Spleen (tissue), 11 donors: ENCODE results near the gene USP6. TPM values are rescaled to one million over a fixed set of nuclear protein-coding genes. Genes with fewer than 3 reads are reported as not detected.

ENCODE experiments used
- DNase-seq: peaks from one replicate; pipeline ENCODE4 v3.0.0-alpha.2; 2020
- H3K27ac ChIP-seq, 8 donors: fragments of 200-600 bp; sonication (generic) in 7 of 8; 1 replicate in 4 of 8; 2 replicates in 4 of 8; pipeline versions ENCODE4 v1.5.0 to v1.8.0; 2016 to 2021; ENCODE audit warnings: inconsistent platforms in 4 of 8, mild to moderate bottlenecking in 4 of 8, moderate library complexity in 1 of 8
- H3K27me3 ChIP-seq, 7 donors: fragments of 200-600 bp; sonication (generic) in 6 of 7; replicated peaks in 1 of 7; 1 replicate in 4 of 7; 2 replicates in 3 of 7; pipeline versions ENCODE4 v1.5.0 to v1.8.0; 2016 to 2021; ENCODE audit warnings: inconsistent platforms in 3 of 7, mild to moderate bottlenecking in 1 of 7
- H3K36me3 ChIP-seq, 6 donors: fragments of 200-600 bp; sonication (generic) in 5 of 6; 1 replicate in 4 of 6; 2 replicates in 2 of 6; pipeline versions ENCODE4 v1.5.0 to v1.8.0; 2016 to 2021; ENCODE audit warnings: inconsistent platforms in 2 of 6
- H3K4me1 ChIP-seq, 6 donors: fragments of 200-600 bp; sonication (generic) in 5 of 6; 1 replicate in 3 of 6; 2 replicates in 3 of 6; pipeline versions ENCODE4 v1.5.0 to v1.8.0; 2016 to 2021; ENCODE audit warnings: inconsistent platforms in 3 of 6
- H3K4me3 ChIP-seq, 8 donors: fragments of 200-600 bp; sonication (generic) in 7 of 8; 1 replicate in 4 of 8; 2 replicates in 4 of 8; pipeline versions ENCODE4 v1.5.0 to v1.8.0; 2016 to 2021; ENCODE audit warnings: inconsistent platforms in 4 of 8, mild to moderate bottlenecking in 4 of 8, moderate library complexity in 2 of 8
- H3K9me3 ChIP-seq, 8 donors: fragments of 200-600 bp; sonication (generic) in 7 of 8; 1 replicate in 4 of 8; 2 replicates in 4 of 8; pipeline versions ENCODE4 v1.5.0 to v1.8.0; 2016 to 2021; ENCODE audit warnings: inconsistent platforms in 4 of 8
- CTCF ChIP-seq, 11 experiments: fragments of 200-600 bp in 7 of 11; fragments of 450-650 bp in 4 of 11; sonication (generic) in 4 of 11; IDR thresholded peaks in 8 of 11; conservative IDR thresholded peaks in 3 of 11; 1 replicate in 7 of 11; 2 replicates in 4 of 11; pipeline versions ENCODE4 v1.4.0 to v1.8.0; 2016 to 2021; ENCODE audit warnings: antibody characterized with exemption in 11 of 11, inconsistent platforms in 4 of 11, mild to moderate bottlenecking in 1 of 11
- POLR2A ChIP-seq, 3 donors: fragments of 450-650 bp; IDR thresholded peaks; one replicate each; pipeline ENCODE4 v1.5.1; 2017; ENCODE audit warnings: antibody characterized with exemption in 3 of 3, mild to moderate bottlenecking in 1 of 3
- POLR2AphosphoS5 ChIP-seq, 3 donors: sonication (generic); formaldehyde crosslinking; IDR thresholded peaks; one replicate each; pipeline ENCODE4 v1.5.1; 2017; ENCODE audit warnings: antibody characterized with exemption in 3 of 3
- WGBS, 5 donors: extraction: QIAGEN DNeasy Blood & Tissue Kit in 3 of 5; methylation state at CpG; one replicate each; pipeline versions ENCODE4 v1.1.5 to v1.1.7; 2013 to 2018; 5-methylcytosine and 5-hydroxymethylcytosine counted together
- intact Hi-C: fragments of 100-400 bp; cut with DNase I; formaldehyde crosslinking; loops from one replicate; pipeline ENCODE4 v1.15.0; 2023; ENCODE audit warnings: low total_unique reads
- polyA plus RNA-seq, 3 donors: library from polyadenylated mRNA; stranded (reverse); fragments of 200-250 nt; gene quantifications; one replicate each; pipeline ENCODE4 v1.2.1, GENCODE V29; 2013
- total RNA-seq, 7 donors: library from RNA; depleted of rRNA in 3 of 7; stranded (reverse); fragments of >200 nt in 3 of 7; fragmentation: NEBNext Ultra II Directional in 4 of 7; extraction: Animal tissue kit (Norgen Biotek cat#: 25700) in 4 of 7; gene quantifications; one replicate each; pipeline versions ENCODE4 v1.1.0 to v1.2.1, GENCODE V29; 2016 to 2021
- donor health status: healthy with polysubstance abuse.
- donor health status: DM: no; HTN: no; CAD: no; lungs with moderate emphysema.
- donor health status: DM: no; HTN: no; CAD: no.
- donor health status: Bipolar disorder and iron deficiency.
- donor health status: healthy.
- donor health status: DM: no; HTN: no; CAD: no.
- donor health status: DM: yes; HTN: yes; CAD: no.

Gene USP6
- total and polyA plus RNA-seq, 10 donors, result 0.03 to 0.37 (median 0.13) TPM; not detected in 1

- Histone ChIP-seq H3K9me3 (peaks cover 66 to 100% (median 100%) of the 10 kb centered on the region in 8 donors), H3K4me1 (peaks cover 0 to 1% (median 0%) of the 10 kb centered on the region in 6 donors), H3K27me3 (no peaks in the 10 kb centered on the region), H3K36me3 (peaks cover 2 to 68% (median 32%) of the 10 kb centered on the region in 6 donors), H3K4me3 (no peak overlapping the region), H3K27ac (no peak overlapping the region)
- DNase-seq, result no peak
- peak in 1 of 3 donors; percentile 22 for TF ChIP-seq POLR2AphosphoS5 (IDR thresholded peaks at IDR 0.05)
- TF ChIP-seq POLR2A (IDR thresholded peaks at IDR 0.05), result no peak
- intact Hi-C loops, result no loop called here
- 82 to 97% (median 92%) methylated on average over 2 of the region's 2 CpGs for WGBS, 5 donors
Measured at GRCh38 chr17:5184288-5184687, 68.5 kb downstream of the USP6 start.

- intact Hi-C loops, result no loop called here
- H3K4me1 ChIP-seq, result peaks cover 3 to 41% (median 29%) of the 10 kb centered on the region in 6 donors
- DNase-seq, result peak; percentile 99
- peak within 1 kb of the TSS; percentile 70 to 90 (median 86) for H3K27ac ChIP-seq
- H3K27me3 ChIP-seq, result no peaks in the 10 kb centered on the region
- peaks cover 0 to 39% (median 23%) of the 10 kb centered on the region in 6 donors for H3K36me3 ChIP-seq
- TF ChIP-seq POLR2AphosphoS5 (IDR thresholded peaks at IDR 0.05), result peak; percentile 92 to 95 (median 94)
- peak; percentile 64 to 94 (median 85) for TF ChIP-seq CTCF (IDR thresholded peaks at IDR 0.05 in 8 of 11, conservative IDR thresholded peaks at IDR 0.05 in 3 of 11)
- peak in 2 of 3 donors; percentile 17 to 46 for TF ChIP-seq POLR2A (IDR thresholded peaks at IDR 0.05)
- H3K9me3 ChIP-seq, result peaks cover 6 to 41% (median 37%) of the 10 kb centered on the region in 8 donors
- peak within 1 kb of the TSS; percentile 69 to 89 (median 76) for H3K4me3 ChIP-seq
- WGBS, 5 donors, result 2 to 3% (median 3%) methylated on average over 62 to 82 of the region's 82 CpGs
Measured at GRCh38 chr17:5191541-5192417, 75.9 kb downstream of the USP6 start, which contains the start of gene ZNF594. Gene ZNF594 (minus strand): TSS chr17:5191868. CDS start chr17:5184256, 7,612 bp downstream.

GRCh38 chr17:5194346-5194745 is 78.5 kb downstream of the USP6 start:
- 88 to 93% (median 90%) methylated on average over 2 of the region's 2 CpGs for WGBS, 5 donors
- Histone ChIP-seq H3K4me3 (no peak overlapping the region), H3K27ac (no peak overlapping the region), H3K4me1 (peaks cover 3 to 64% (median 49%) of the 10 kb centered on the region in 6 donors), H3K9me3 (peaks cover 0 to 15% (median 11%) of the 10 kb centered on the region in 8 donors), H3K27me3 (no peaks in the 10 kb centered on the region), H3K36me3 (peaks cover 0 to 13% (median 8%) of the 10 kb centered on the region in 6 donors)
- no peak for DNase-seq
- intact Hi-C loops, result no loop called here
- TF ChIP-seq POLR2A (IDR thresholded peaks at IDR 0.05) (no peak), POLR2AphosphoS5 (IDR thresholded peaks at IDR 0.05) (no peak), CTCF (IDR thresholded peaks at IDR 0.05 in 8 of 11, conservative IDR thresholded peaks at IDR 0.05 in 3 of 11) (no peak)

GRCh38 chr17:5198472-5198871 is 82.6 kb downstream of the USP6 start:
- 44 to 64% (median 55%) methylated on average over 7 of the region's 7 CpGs for WGBS, 5 donors
- H3K4me1 ChIP-seq, result peaks cover 0 to 44% (median 22%) of the 10 kb centered on the region in 6 donors
- H3K27ac ChIP-seq, result peak overlapping the region in 6 of 8 donors; percentile 24 to 86 (median 64)
- no peak overlapping the region for H3K4me3 ChIP-seq
- peaks cover 0 to 6% (median 0%) of the 10 kb centered on the region in 6 donors for H3K36me3 ChIP-seq
- DNase-seq, result no peak
- no peaks in the 10 kb centered on the region for H3K9me3 ChIP-seq
- TF ChIP-seq POLR2A (IDR thresholded peaks at IDR 0.05) (no peak), CTCF (IDR thresholded peaks at IDR 0.05 in 8 of 11, conservative IDR thresholded peaks at IDR 0.05 in 3 of 11) (peak in 2 of 11 experiments; percentile 12 to 24), POLR2AphosphoS5 (IDR thresholded peaks at IDR 0.05) (peak in 2 of 3 donors; percentile 29 to 61)
- intact Hi-C loops, result no loop called here
- H3K27me3 ChIP-seq, result no peaks in the 10 kb centered on the region
